AG04450 (cell line): ENCODE results near the gene PPM1H. TPM values are rescaled to one million over a fixed set of nuclear protein-coding genes. Genes with fewer than 3 reads are reported as not detected.

Experiments used
- CTCF ChIA-PET: fragments of 300-600, 350-600 bp; formaldehyde crosslinking; extraction: SDS; loops from one replicate; lab custom pipeline; 2022; ENCODE audit warnings: antibody characterized with exemption, inconsistent platforms; lab: Charles Lee
- POLR2A ChIA-PET: fragments of 350-600 bp; formaldehyde crosslinking; extraction: SDS; loops from one replicate; lab custom pipeline; 2021; ENCODE audit warnings: antibody characterized with exemption, inconsistent platforms; lab: Yijun Ruan, JAX
- DNase-seq: peaks from one replicate; pipeline ENCODE4 v3.0.0-alpha.2; 2011; ENCODE audit warnings: low read depth, low spot score
- H3K27ac ChIP-seq: one replicate; pipeline ENCODE4 v1.5.1; 2012; ENCODE audit warnings: low read depth, low read length, control low read depth
- H3K27me3 ChIP-seq: one replicate; pipeline ENCODE4 v1.6.0; 2012; ENCODE audit warnings: low read length; ENCODE audit not compliant: control insufficient read depth, insufficient read depth
- H3K4me3 ChIP-seq: 2 replicates; pipeline ENCODE4 v1.5.1; 2011; ENCODE audit warnings: mild to moderate bottlenecking, low read depth, low read length, control low read depth
- H3K9me3 ChIP-seq: 2 replicates; pipeline ENCODE4 v1.5.1; 2012; ENCODE audit warnings: low read length; ENCODE audit not compliant: control insufficient read depth, insufficient read depth
- CTCF ChIP-seq: IDR thresholded peaks from 2 replicates; pipeline ENCODE4 v1.5.1; 2011; ENCODE audit warnings: low read depth, low read length, control low read depth, inconsistent platforms
- polyA plus RNA-seq: library from polyadenylated mRNA; depleted of rRNA; stranded (reverse); fragments of >200 nt; gene quantifications from 2 replicates; pipeline ENCODE4 v1.2.3, GENCODE V29; 2011

PPM1H gene
- polyA plus RNA-seq, 1 experiment: 0.12 TPM

GRCh38 chr12:62659453-62660295 lies 275.3 kb downstream of the PPM1H start:
- no peaks in the 10 kb centered on the region for H3K9me3 ChIP-seq
- CTCF ChIA-PET: no interaction called here
- TF ChIP-seq CTCF: no peak
- DNase-seq: no peak
- no peak overlapping the region for H3K4me3 ChIP-seq
- no peaks in the 10 kb centered on the region for H3K27me3 ChIP-seq
- H3K27ac ChIP-seq: no peak overlapping the region
- POLR2A ChIA-PET: no interaction called here

GRCh38 chr12:62658910-62659309 lies 276.0 kb downstream of the PPM1H start:
- no peak for DNase-seq
- POLR2A ChIA-PET: no interaction called here
- Histone ChIP-seq H3K27ac (no peak overlapping the region), H3K27me3 (no peaks in the 10 kb centered on the region), H3K4me3 (no peak overlapping the region), H3K9me3 (no peaks in the 10 kb centered on the region)
- TF ChIP-seq CTCF: no peak
- CTCF ChIA-PET: interaction anchor here (0.6 kb wide), 1 partner anchor 190 kb away, joined by 3 read pairs; no protein-coding TSS in a partner anchor

GRCh38 chr12:62657363-62657632 lies 277.7 kb downstream of the PPM1H start:
- Histone ChIP-seq H3K9me3 (no peaks in the 10 kb centered on the region), H3K27ac (no peak overlapping the region), H3K27me3 (no peaks in the 10 kb centered on the region), H3K4me3 (no peak overlapping the region)
- ChIA-PET POLR2A (no interaction called here), CTCF (no interaction called here)
- TF ChIP-seq CTCF: no peak
- no peak for DNase-seq

- DNase-seq: no peak
- Histone ChIP-seq H3K4me3 (no peak overlapping the region), H3K9me3 (no peaks in the 10 kb centered on the region), H3K27ac (no peak overlapping the region), H3K27me3 (no peaks in the 10 kb centered on the region)
- POLR2A ChIA-PET: no interaction called here
- no peak for TF ChIP-seq CTCF
- CTCF ChIA-PET: no interaction called here
Measured at GRCh38 chr12:62656591-62657362, 278.2 kb downstream of the PPM1H start.

- ChIA-PET CTCF (no interaction called here), POLR2A (no interaction called here)
- no peak for DNase-seq
Measured at GRCh38 chr12:62655666-62656151, 279.2 kb downstream of the PPM1H start.

More at GRCh38 chr12:62655666-62656151, 279.2 kb downstream of the PPM1H start:
- no peaks in the 10 kb centered on the region for H3K9me3 ChIP-seq
- no peak overlapping the region for H3K27ac ChIP-seq
- no peak overlapping the region for H3K4me3 ChIP-seq
- no peaks in the 10 kb centered on the region for H3K27me3 ChIP-seq
- TF ChIP-seq CTCF: no peak
